T-helper 1 cell treated with Interleukin-12 subunit alpha and Interleukin-12 subunit beta and Interleukin-4 antibody, amounts not matched to agents 30 ng/mL and 1 ng/mL, for 36 hours (primary cell): ENCODE data around the gene TBX20. TPM values are rescaled to one million over a fixed set of nuclear protein-coding genes. Genes with fewer than 3 reads are reported as not detected.
"Not testable (repeated sequence)": the region's sequence is repeated elsewhere in the genome, so short reads cannot be mapped to it uniquely, and the experiment has no call there.

ENCODE experiments used
- intact Hi-C: fragments of 100-400 bp; cut with micrococcal nuclease; formaldehyde crosslinking; loops from one replicate; pipeline ENCODE4 v1.15.1; 2024
- total RNA-seq: library from RNA; stranded (reverse); gene quantifications from 2 replicates; pipeline ENCODE4 v1.2.3, GENCODE V29; 2022

Gene TBX20
- total RNA-seq, 1 donor from 2014 or later, result 0.25 TPM

GRCh38 chr7:35172131-35172530, 81.8 kb downstream of the TBX20 start:
- intact Hi-C loops, result not testable (repeated sequence)

- intact Hi-C loops, result not testable (repeated sequence)
Measured at GRCh38 chr7:35167658-35168057, 86.2 kb downstream of the TBX20 start.

DNA sequence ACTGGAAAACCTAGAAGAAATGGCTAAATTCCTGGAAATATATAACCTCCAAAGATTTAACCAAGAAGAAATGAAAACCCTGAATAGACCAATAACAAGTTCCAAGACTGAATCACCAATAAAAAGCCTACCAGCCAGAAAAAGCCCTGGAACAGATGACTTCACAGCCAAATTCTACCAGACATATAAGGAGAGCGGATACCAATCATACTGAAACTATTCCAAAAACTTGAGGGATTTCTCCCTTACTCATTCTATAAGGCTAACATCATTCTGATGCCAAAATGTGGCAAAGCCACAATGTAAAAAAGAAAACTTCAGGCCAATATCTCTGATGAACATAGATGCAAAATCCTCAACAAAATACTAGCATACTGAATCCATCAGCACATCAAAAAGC, 86.7 kb downstream of the TBX20 start:
- intact Hi-C loops, result not testable (repeated sequence)

GRCh38 chr7:35161059-35161740, 92.7 kb downstream of the TBX20 start:
- intact Hi-C loops, result not testable (repeated sequence)

Other genes with a start within 250 kb of the TBX20 start
- 12.6 and 13.9 TPM in 2 replicates for gene DPY19L1, start 216.6 kb downstream of the TBX20 start, total RNA-seq